A549 (cell line): ENCODE measurements around the gene ELN. TPM values are rescaled to one million over a fixed set of nuclear protein-coding genes. Genes with fewer than 3 reads are reported as not detected.
A peak's percentile ranks its signal among the peaks of the same experiment; 100 is the strongest.

Experiments
- ATAC-seq, 2 experiments: fragments of 200-7000 bp in 1 of 2; fragments of >200 bp in 1 of 2; cut with Nextera tagmentation in 1 of 2; cut with Tn5 transposase in 1 of 2; 3 replicates each; pipeline versions ENCODE4 v1.8.0 to v1.9.1; 2018 to 2020; ENCODE audit warnings: mild to moderate bottlenecking in 1 of 2, moderate library complexity in 1 of 2
- CTCF ChIA-PET: fragments of 300-600 bp; sonication (Branson Sonifier 250); formaldehyde crosslinking; extraction: SDS; loops from one replicate; lab custom pipeline; 2021; ENCODE audit warnings: antibody characterized with exemption, inconsistent platforms; lab: Yijun Ruan, JAX
- POLR2A ChIA-PET: fragments of 350-600 bp; formaldehyde crosslinking; extraction: SDS; loops from one replicate; lab custom pipeline; 2021; ENCODE audit warnings: antibody characterized with exemption, inconsistent platforms; lab: Yijun Ruan, JAX
- DNase-seq, 2 experiments: peaks; one replicate each; pipeline versions ENCODE4 v3.0.0 to v3.0.0-alpha.2; 2011 to 2016; ENCODE audit warnings: low read depth in 1 of 2, low spot score in 1 of 2
- FAIRE-seq: peaks from 2 replicates; lab custom pipeline; 2011; peaks lifted over from hg19 to GRCh38; lab: Jason Lieb, UNC
- H3K27ac ChIP-seq, 2 experiments: fragments of >200 bp; sonication (Bioruptor Twin); formaldehyde crosslinking; 3 replicates each; pipeline ENCODE4 v1.5.1; 2016 to 2017
- H3K4me1 ChIP-seq: fragments of >200 bp; sonication (Bioruptor Twin); formaldehyde crosslinking; 3 replicates; pipeline ENCODE4 v1.6.1; 2016
- H3K4me2 ChIP-seq: fragments of >200 bp; sonication (Bioruptor Twin); formaldehyde crosslinking; 3 replicates; pipeline ENCODE4 v1.6.1; 2016
- H3K4me3 ChIP-seq: fragments of >200 bp; sonication (Bioruptor Twin); formaldehyde crosslinking; 3 replicates; pipeline ENCODE4 v1.5.1; 2016
- H3K9me3 ChIP-seq: fragments of >200 bp; sonication (Bioruptor Twin); formaldehyde crosslinking; 3 replicates; pipeline ENCODE4 v1.6.1; 2016
- ATOH8 ChIP-seq: fragments of 250-450 bp; sonication (Bioruptor Pico); IDR thresholded peaks from 2 replicates; pipeline ENCODE4 v1.5.0; 2020; ENCODE audit warnings: low read depth, mild to moderate bottlenecking, moderate library complexity
- BCL3 ChIP-seq: fragments of >200 bp; sonication (Bioruptor Twin); formaldehyde crosslinking; IDR thresholded peaks from 3 replicates; pipeline ENCODE4 v1.6.1; 2016
- ELK1 ChIP-seq: fragments of 150-350 bp; IDR thresholded peaks from 2 replicates; pipeline ENCODE4 v1.6.1; 2014; ENCODE audit warnings: low read depth, mild to moderate bottlenecking, low read length
- FOXS1 ChIP-seq: fragments of 250-450 bp; sonication (Bioruptor Pico); IDR thresholded peaks from 2 replicates; pipeline ENCODE4 v1.5.0; 2020; ENCODE audit warnings: mild to moderate bottlenecking, moderate library complexity
- HDAC2 ChIP-seq: fragments of 200-600 bp; sonication (generic); IDR thresholded peaks from 2 replicates; pipeline ENCODE4 v1.6.1; 2016
- HES2 ChIP-seq: fragments of >200 bp; sonication (Bioruptor Twin); formaldehyde crosslinking; IDR thresholded peaks from 2 replicates; pipeline ENCODE4 v1.6.1; 2016
- HEYL ChIP-seq: fragments of 250-450 bp; sonication (Bioruptor Pico); IDR thresholded peaks from 2 replicates; pipeline ENCODE4 v1.8.0; 2021; ENCODE audit warnings: mild to moderate bottlenecking, moderate library complexity
- HMGXB4 ChIP-seq: fragments of 250-450 bp; sonication (Bioruptor Pico); IDR thresholded peaks from 2 replicates; pipeline ENCODE4 v1.5.0; 2021; ENCODE audit warnings: mild to moderate bottlenecking, moderate library complexity, borderline replicate concordance
- KDM1A ChIP-seq: fragments of 200-600 bp; sonication (generic); IDR thresholded peaks from 2 replicates; pipeline ENCODE4 v1.6.1; 2016; ENCODE audit warnings: low read depth, mild to moderate bottlenecking
- MAFK ChIP-seq: fragments of 450-650 bp; IDR thresholded peaks from 2 replicates; pipeline ENCODE4 v1.6.1; 2014; ENCODE audit not compliant: partially characterized antibody
- MAX ChIP-seq: IDR thresholded peaks from 2 replicates; pipeline ENCODE4 v1.6.1; 2012
- NR3C1 ChIP-seq: fragments of >200 bp; sonication (Bioruptor Twin); formaldehyde crosslinking; IDR thresholded peaks from 3 replicates; pipeline ENCODE4 v1.6.1; 2017
- PBX3 ChIP-seq: IDR thresholded peaks from 2 replicates; pipeline ENCODE4 v1.6.1; 2012
- POLR2AphosphoS2 ChIP-seq: conservative IDR thresholded peaks from 2 replicates; pipeline ENCODE4 v1.6.1; 2012; ENCODE audit warnings: low read length, improper control_type of control experiment, inconsistent platforms
- RAD21 ChIP-seq, 2 experiments: fragments of >200 bp in 1 of 2; sonication (Bioruptor Twin) in 1 of 2; formaldehyde crosslinking in 1 of 2; IDR thresholded peaks in 1 of 2; conservative IDR thresholded peaks in 1 of 2; 2 replicates in 1 of 2; 3 replicates in 1 of 2; pipeline ENCODE4 v1.6.1; 2012 to 2018; ENCODE audit warnings: inconsistent platforms in 1 of 2
- RARB ChIP-seq: fragments of 250-450 bp; sonication (Bioruptor Pico); IDR thresholded peaks from 2 replicates; pipeline ENCODE4 v1.8.0; 2021; ENCODE audit warnings: mild to moderate bottlenecking, moderate library complexity
- RCOR1 ChIP-seq: fragments of 150-350 bp; IDR thresholded peaks from 2 replicates; pipeline ENCODE4 v1.6.1; 2014; ENCODE audit warnings: antibody characterized with exemption, low read length, low read depth
- RFX5 ChIP-seq: fragments of 450-650 bp; IDR thresholded peaks from 2 replicates; pipeline ENCODE4 v1.7.1; 2014; ENCODE audit warnings: antibody characterized with exemption, mild to moderate bottlenecking, moderate library complexity
- RNF2 ChIP-seq: fragments of 200-600 bp; sonication (generic); IDR thresholded peaks from 2 replicates; pipeline ENCODE4 v1.6.1; 2016; ENCODE audit warnings: low read depth, mild to moderate bottlenecking, antibody characterized with exemption, moderate library complexity, borderline replicate concordance
- SMC3 ChIP-seq: fragments of >200 bp; sonication (Bioruptor Twin); formaldehyde crosslinking; IDR thresholded peaks from 3 replicates; pipeline ENCODE4 v1.6.1; 2018; ENCODE audit warnings: inconsistent platforms
- SREBF2 ChIP-seq: fragments of 450-650 bp; IDR thresholded peaks from 2 replicates; pipeline ENCODE4 v1.6.1; 2014; ENCODE audit warnings: mild to moderate bottlenecking, moderate library complexity
- WGBS: methylation state at CpG from one replicate; pipeline ENCODE4 v1.1.6; 2017; ENCODE audit errors: missing lambda C conversion rate; 5-methylcytosine and 5-hydroxymethylcytosine counted together
- polyA plus RNA-seq, 4 experiments: library from polyadenylated mRNA; depleted of rRNA in 3 of 4; stranded (reverse); fragments of >200 nt; fragmentation: RNase III in 1 of 4; extraction: RNeasy Plus Mini Kit Qiagen cat#74134 plus additional on column Dnase treatment in 1 of 4; gene quantifications; 2 replicates in 3 of 4; 3 replicates in 1 of 4; pipeline ENCODE4 v1.2.3, GENCODE V29; 2011 to 2017

The ELN gene
- polyA plus RNA-seq, 2 of the 4 experiments (the other 2 are of a cell fraction): 0.09 to 0.16 TPM

GRCh38 chr7:74025730-74026129, 2.2 kb upstream of the ELN start:
- no peak for DNase-seq
- Histone ChIP-seq H3K9me3 (no peaks in the 10 kb centered on the region), H3K4me1 (peaks cover 32% of the 10 kb centered on the region), H3K4me3 (no peak overlapping the region), H3K27ac (peak overlapping the region in 1 of 2 experiments; percentile 70; a peak in 1 of 6 replicates), H3K4me2 (no peak overlapping the region)
- FAIRE-seq: no peak
- TF ChIP-seq SMC3 (no peak), FOXS1 (CRISPR knock-in tag) (no peak), ELK1 (no peak), MAFK (no peak), RAD21 (conservative IDR thresholded peaks at IDR 0.05 in 1 of 2, IDR thresholded peaks at IDR 0.05 in 1 of 2) (no peak), SREBF2 (no peak), RFX5 (no peak), MAX (no peak), RNF2 (no peak), KDM1A (no peak)
- ATAC-seq: no peak
- ChIA-PET POLR2A (interaction anchor here (0.5 kb wide), 1 partner anchor 77 kb away, joined by 4 read pairs; no protein-coding TSS in a partner anchor), CTCF (interaction anchor here (0.9 to 8.1 kb wide), 34 partner anchors 8 to 375 kb away, joined by 3 to 94 read pairs (median 7); partner anchors contain the start of gene TMEM270)
- 42% methylated on average over 6 of the region's 8 CpGs for WGBS

- DNase-seq (no peak), ATAC-seq (peak; percentile 21 to 49; a peak in 5 of 6 replicates), FAIRE-seq (no peak)
- Histone ChIP-seq H3K4me1 (peaks cover 37% of the 10 kb centered on the region), H3K9me3 (no peaks in the 10 kb centered on the region), H3K4me3 (no peak overlapping the region), H3K27ac (peak overlapping the region; percentile 36 to 46; a peak in 2 of 6 replicates), H3K4me2 (peak overlapping the region; percentile 49; the same call in 2 of the 3 replicates)
- TF ChIP-seq HES2 (no peak), HDAC2 (no peak), NR3C1 (no peak), HEYL (CRISPR knock-in tag) (no peak), POLR2AphosphoS2 (no peak), HMGXB4 (CRISPR knock-in tag) (no peak), PBX3 (no peak), SMC3 (no peak), RARB (no peak), RCOR1 (no peak), RNF2 (no peak), MAX (no peak), ATOH8 (no peak), BCL3 (no peak)
- ChIA-PET CTCF (interaction anchor here (0.6 to 8.1 kb wide), 45 partner anchors 11 to 375 kb away, joined by 3 to 94 read pairs (median 6); partner anchors contain the start of gene TMEM270), POLR2A (no interaction called here)
- 8% methylated on average over 6 of the region's 6 CpGs for WGBS
Measured at GRCh38 chr7:74026406-74026902, 1.5 kb upstream of the ELN start.
